K562 (cell line): Measurements from ENCODE around the gene CSKMT.

Experiments used
- JUND ChIP-seq, 2 experiments: IDR thresholded peaks; 2 replicates in 1 of 2; 3 replicates in 1 of 2; pipeline ENCODE4 v1.6.1; 2011; ENCODE audit warnings: borderline replicate concordance in 2 of 2, low read depth in 2 of 2, low read length in 2 of 2, improper control_type of control experiment in 1 of 2, missing biosample characterization in 1 of 2, missing genetic modification characterization in 1 of 2, missing genetic modification reagents in 1 of 2
- ZNF274 ChIP-seq: IDR thresholded peaks from 2 replicates; pipeline ENCODE4 v1.6.1; 2011; ENCODE audit warnings: low read depth, mild to moderate bottlenecking, low read length, moderate library complexity, borderline replicate concordance
- TF ChIP-seq, protein P1 (sequence below): fragments of 450-650 bp; formaldehyde crosslinking; IDR thresholded peaks from 2 replicates; pipeline ENCODE4 v1.4.0; 2020; ENCODE audit warnings: mild to moderate bottlenecking, moderate library complexity

DNA sequence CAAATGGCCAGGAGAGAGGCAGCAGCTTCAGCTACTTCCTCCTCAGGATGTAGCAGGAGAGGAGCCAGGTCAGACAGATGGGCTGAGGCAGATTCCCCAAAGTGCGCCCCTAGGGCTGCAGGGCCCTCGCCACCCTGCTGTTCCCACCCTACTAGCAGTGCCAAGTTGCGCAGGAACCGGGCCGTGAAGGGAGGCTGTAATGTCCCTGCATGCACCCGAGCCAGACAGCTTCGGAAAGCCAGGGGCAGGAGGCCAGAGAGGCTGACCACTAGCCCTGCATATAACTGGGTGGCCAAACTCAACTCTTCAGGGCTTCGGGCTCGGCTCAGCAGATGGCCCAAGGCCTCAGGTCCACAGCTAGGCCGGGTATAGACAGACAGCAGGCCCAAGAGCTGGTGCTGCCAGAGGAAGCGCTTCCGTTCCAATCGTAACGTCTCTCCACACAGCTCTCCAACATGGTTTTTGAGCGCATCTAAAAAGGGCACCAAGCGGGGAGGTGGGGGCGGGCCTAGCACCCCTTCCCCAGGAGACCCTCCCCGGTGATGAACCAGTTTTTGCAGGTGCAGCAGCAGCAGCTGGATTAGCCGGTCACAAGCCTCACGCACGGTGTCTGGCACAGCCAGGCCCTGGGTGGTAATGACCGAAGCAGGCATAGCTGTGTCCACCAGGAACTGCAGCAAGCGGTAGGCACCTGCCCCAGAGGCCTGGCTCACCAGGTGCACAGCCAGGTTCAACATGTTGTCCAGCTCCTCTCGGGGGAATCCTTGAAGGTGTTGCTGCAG lies 16.7 kb upstream of the CSKMT start:
- TF ChIP-seq, protein P1, sequence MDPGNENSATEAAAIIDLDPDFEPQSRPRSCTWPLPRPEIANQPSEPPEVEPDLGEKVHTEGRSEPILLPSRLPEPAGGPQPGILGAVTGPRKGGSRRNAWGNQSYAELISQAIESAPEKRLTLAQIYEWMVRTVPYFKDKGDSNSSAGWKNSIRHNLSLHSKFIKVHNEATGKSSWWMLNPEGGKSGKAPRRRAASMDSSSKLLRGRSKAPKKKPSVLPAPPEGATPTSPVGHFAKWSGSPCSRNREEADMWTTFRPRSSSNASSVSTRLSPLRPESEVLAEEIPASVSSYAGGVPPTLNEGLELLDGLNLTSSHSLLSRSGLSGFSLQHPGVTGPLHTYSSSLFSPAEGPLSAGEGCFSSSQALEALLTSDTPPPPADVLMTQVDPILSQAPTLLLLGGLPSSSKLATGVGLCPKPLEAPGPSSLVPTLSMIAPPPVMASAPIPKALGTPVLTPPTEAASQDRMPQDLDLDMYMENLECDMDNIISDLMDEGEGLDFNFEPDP (CRISPR knock-in tag): no peak
- TF ChIP-seq ZNF274 (no peak), JUND (IDR thresholded peaks at IDR 0.05; ENCODE audit: borderline replicate concordance, low read depth, low read length) (no peak), JUND (tag; IDR thresholded peaks at IDR 0.05; ENCODE audit: borderline replicate concordance, low read depth, low read length) (no peak)
